IMR-90 (cell line): ENCODE measurements around the gene JSRP1. TPM values are rescaled to one million over a fixed set of nuclear protein-coding genes. Genes with fewer than 3 reads are reported as not detected.

Source experiments
- ATAC-seq: fragments of 200-7000 bp; cut with Tn5 transposase; 2 replicates; pipeline ENCODE4 v1.9.1; 2020; ENCODE audit warnings: low read depth, mild to moderate bottlenecking, moderate library complexity
- BruUV-seq: library from RNA; stranded (reverse); fragments of 400-500 nt; replicated peaks from 2 replicates; lab custom pipeline; 2021; lab: Mats Ljungman, UMichigan
- CTCF ChIA-PET: fragments of 300-600 bp; formaldehyde crosslinking; extraction: SDS; loops from one replicate; lab custom pipeline; 2021; ENCODE audit warnings: antibody characterized with exemption; lab: Yijun Ruan, JAX
- POLR2A ChIA-PET: fragments of 300-600 bp; sonication (Branson Sonifier 250); formaldehyde crosslinking; loops from one replicate; lab custom pipeline; 2022; ENCODE audit warnings: antibody characterized with exemption; ENCODE audit not compliant: unreplicated experiment; lab: Charles Lee
- DNase-seq: peaks from one replicate; pipeline ENCODE4 v3.0.0; 2013
- H2AFZ ChIP-seq: replicated peaks from 2 replicates; pipeline ENCODE3; 2013; ENCODE audit warnings: low read length, mild to moderate bottlenecking; ENCODE audit not compliant: poor library complexity
- H2AK5ac ChIP-seq: 2 replicates; pipeline ENCODE4 v1.6.1; 2013; ENCODE audit warnings: low read depth, low read length, inconsistent platforms
- H2AK9ac ChIP-seq: replicated peaks from 2 replicates; pipeline ENCODE3; 2013; ENCODE audit warnings: mild to moderate bottlenecking, low read depth, low read length, moderate library complexity; ENCODE audit not compliant: poor library complexity
- H2BK120ac ChIP-seq: 2 replicates; pipeline ENCODE4 v1.6.1; 2013; ENCODE audit warnings: low read depth, low read length, inconsistent platforms
- H2BK15ac ChIP-seq: 3 replicates; pipeline ENCODE4 v1.6.1; 2013; ENCODE audit warnings: low read depth, low read length, inconsistent platforms
- H2BK20ac ChIP-seq: 2 replicates; pipeline ENCODE4 v1.6.1; 2013; ENCODE audit warnings: low read depth, mild to moderate bottlenecking, inconsistent platforms, low read length, moderate library complexity
- H2BK5ac ChIP-seq: 2 replicates; pipeline ENCODE4 v1.6.1; 2013; ENCODE audit warnings: mild to moderate bottlenecking, low read depth, low read length, inconsistent platforms; ENCODE audit not compliant: poor library complexity, severe bottlenecking
- H3K14ac ChIP-seq: replicated peaks from 2 replicates; pipeline ENCODE4 v1.6.1; 2013; ENCODE audit warnings: low read depth, low read length, inconsistent platforms
- H3K18ac ChIP-seq: 2 replicates; pipeline ENCODE4 v1.6.1; 2013; ENCODE audit warnings: low read depth, low read length, control low read depth
- H3K23ac ChIP-seq: 2 replicates; pipeline ENCODE4 v1.6.1; 2013; ENCODE audit warnings: low read depth, low read length, inconsistent platforms
- H3K27ac ChIP-seq: 2 replicates; pipeline ENCODE4 v1.5.1; 2013; ENCODE audit warnings: mild to moderate bottlenecking, control low read depth, low read length; ENCODE audit not compliant: insufficient read depth
- H3K27me3 ChIP-seq: 2 replicates; pipeline ENCODE4 v1.6.1; 2013; ENCODE audit warnings: low read length; ENCODE audit not compliant: control insufficient read depth, insufficient read depth
- H3K36me3 ChIP-seq: 2 replicates; pipeline ENCODE4 v1.6.1; 2013; ENCODE audit warnings: low read length, mixed read lengths; ENCODE audit not compliant: control insufficient read depth, insufficient read depth
- H3K4ac ChIP-seq: 2 replicates; pipeline ENCODE4 v1.6.1; 2013; ENCODE audit warnings: low read depth, low read length, inconsistent platforms
- H3K4me1 ChIP-seq: 2 replicates; pipeline ENCODE4 v1.6.1; 2013; ENCODE audit warnings: low read length, mixed read lengths; ENCODE audit not compliant: control insufficient read depth, insufficient read depth
- H3K4me2 ChIP-seq: 2 replicates; pipeline ENCODE4 v1.6.1; 2013; ENCODE audit warnings: low read depth, mild to moderate bottlenecking, control low read depth, low read length, moderate library complexity
- H3K4me3 ChIP-seq: 2 replicates; pipeline ENCODE4 v1.5.1; 2013; ENCODE audit warnings: low read depth, mild to moderate bottlenecking, control low read depth, low read length, moderate library complexity; ENCODE audit not compliant: insufficient read depth
- H3K56ac ChIP-seq: 2 replicates; pipeline ENCODE4 v1.6.1; 2013; ENCODE audit warnings: low read length, inconsistent platforms; ENCODE audit not compliant: insufficient read depth; ENCODE audit errors: extremely low read depth
- H3K79me1 ChIP-seq, 2 experiments: 2 replicates each; pipeline ENCODE4 v1.6.1; 2013; ENCODE audit warnings: low read length in 2 of 2, inconsistent platforms in 1 of 2, low read depth in 1 of 2
- H3K9ac ChIP-seq: 2 replicates; pipeline ENCODE4 v1.6.1; 2013; ENCODE audit warnings: low read depth, low read length, control low read depth
- H3K9me1 ChIP-seq: 2 replicates; pipeline ENCODE4 v1.6.1; 2013; ENCODE audit warnings: low read length, inconsistent platforms; ENCODE audit not compliant: insufficient read depth
- H3K9me3 ChIP-seq: 2 replicates; pipeline ENCODE4 v1.6.1; 2013; ENCODE audit warnings: low read length; ENCODE audit not compliant: control insufficient read depth, insufficient read depth
- H4K20me1 ChIP-seq: 2 replicates; pipeline ENCODE4 v1.6.1; 2013; ENCODE audit warnings: low read length, inconsistent platforms; ENCODE audit not compliant: insufficient read depth
- H4K5ac ChIP-seq: 2 replicates; pipeline ENCODE4 v1.6.1; 2013; ENCODE audit warnings: mild to moderate bottlenecking, low read depth, low read length, control low read depth
- H4K8ac ChIP-seq, 2 experiments: 2 replicates each; pipeline ENCODE4 v1.6.1; 2013; ENCODE audit warnings: low read depth in 2 of 2, low read length in 2 of 2, control low read depth in 1 of 2, inconsistent platforms in 1 of 2
- H4K91ac ChIP-seq: 2 replicates; pipeline ENCODE4 v1.6.1; 2013; ENCODE audit warnings: low read depth, low read length, inconsistent platforms; ENCODE audit not compliant: insufficient read depth
- CEBPB ChIP-seq: IDR thresholded peaks from 2 replicates; pipeline ENCODE4 v1.6.1; 2012; ENCODE audit warnings: low read depth, low read length, improper control_type of control experiment
- FOS ChIP-seq: fragments of 150-350 bp; IDR thresholded peaks from 2 replicates; pipeline ENCODE4 v1.6.1; 2016; ENCODE audit warnings: low read depth, low read length
- MAZ ChIP-seq: IDR thresholded peaks from 2 replicates; pipeline ENCODE4 v1.6.1; 2012; ENCODE audit warnings: low read depth, mild to moderate bottlenecking, low read length, improper control_type of control experiment, moderate library complexity, borderline replicate concordance
- MXI1 ChIP-seq: IDR thresholded peaks from 2 replicates; pipeline ENCODE4 v1.6.1; 2012; ENCODE audit warnings: low read depth, mild to moderate bottlenecking, low read length, moderate library complexity, borderline replicate concordance
- RAD21 ChIP-seq: IDR thresholded peaks from 2 replicates; pipeline ENCODE4 v1.6.1; 2012; ENCODE audit warnings: low read length, improper control_type of control experiment
- RCOR1 ChIP-seq: IDR thresholded peaks from 2 replicates; pipeline ENCODE4 v1.6.1; 2012; ENCODE audit warnings: mild to moderate bottlenecking, low read length, improper control_type of control experiment; ENCODE audit not compliant: insufficient replicate concordance
- RFX5 ChIP-seq: IDR thresholded peaks from 2 replicates; pipeline ENCODE4 v1.8.0; 2012; ENCODE audit warnings: low read depth, mild to moderate bottlenecking, low read length, moderate library complexity
- WGBS, 2 experiments: methylation state at CpG; one replicate each; pipeline versions ENCODE4 v1.1.5 to v1.1.7; 2013; ENCODE audit warnings: missing lambda C conversion rate in 2 of 2; ENCODE audit not compliant: insufficient read length in 1 of 2; ENCODE audit errors: extremely low coverage in 2 of 2; 5-methylcytosine and 5-hydroxymethylcytosine counted together
- dilution Hi-C: fragments of 300-500 bp; cut with HindIII; formaldehyde crosslinking; loops from one replicate; pipeline ENCODE4 v1.14.3; 2018; ENCODE audit warnings: low sequenced_read_pairs; ENCODE audit not compliant: unreplicated experiment
- in situ Hi-C: fragments of 300-500 bp; cut with MboI; formaldehyde crosslinking; loops from 3 replicates; pipeline ENCODE4 v1.14.3; 2019; ENCODE audit warnings: low sequenced_read_pairs, inconsistent platforms, mixed read lengths
- intact Hi-C: fragments of 100-400 bp; cut with micrococcal nuclease; formaldehyde crosslinking; loops from 2 replicates; pipeline ENCODE4 v1.10.0; 2022
- polyA plus RNA-seq, 3 experiments: library from polyadenylated mRNA; depleted of rRNA; stranded (reverse); fragments of >200 nt; gene quantifications; 2 replicates each; pipeline ENCODE4 v1.2.3, GENCODE V29; 2012; ENCODE audit warnings: low replicate concordance in 1 of 3
- total RNA-seq: library from RNA; depleted of rRNA; stranded (reverse); fragments of >200 nt; gene quantifications from 2 replicates; pipeline ENCODE4 v1.2.3, GENCODE V29; 2012
- TF ChIP-seq, protein P1 (sequence below): fragments of 150-350 bp; IDR thresholded peaks from 2 replicates; pipeline ENCODE4 v1.6.1; 2016; ENCODE audit warnings: low read depth, mild to moderate bottlenecking, low read length, moderate library complexity, borderline replicate concordance
- TF ChIP-seq, protein P2 (sequence below): conservative IDR thresholded peaks from 2 replicates; pipeline ENCODE4 v1.5.1; 2012; ENCODE audit warnings: mild to moderate bottlenecking, low read depth, low read length, improper control_type of control experiment

JSRP1 gene
- total and polyA plus RNA-seq, 2 of the 4 experiments (the other 2 are of a cell fraction), result not detected

GRCh38 chr19:2277138-2277537 lies 20.9 kb upstream of the JSRP1 start:
- TF ChIP-seq CEBPB (no peak), RCOR1 (no peak), MAZ (no peak), RAD21 (no peak), RFX5 (no peak), FOS (no peak), MXI1 (no peak)
- TF ChIP-seq, protein P1, sequence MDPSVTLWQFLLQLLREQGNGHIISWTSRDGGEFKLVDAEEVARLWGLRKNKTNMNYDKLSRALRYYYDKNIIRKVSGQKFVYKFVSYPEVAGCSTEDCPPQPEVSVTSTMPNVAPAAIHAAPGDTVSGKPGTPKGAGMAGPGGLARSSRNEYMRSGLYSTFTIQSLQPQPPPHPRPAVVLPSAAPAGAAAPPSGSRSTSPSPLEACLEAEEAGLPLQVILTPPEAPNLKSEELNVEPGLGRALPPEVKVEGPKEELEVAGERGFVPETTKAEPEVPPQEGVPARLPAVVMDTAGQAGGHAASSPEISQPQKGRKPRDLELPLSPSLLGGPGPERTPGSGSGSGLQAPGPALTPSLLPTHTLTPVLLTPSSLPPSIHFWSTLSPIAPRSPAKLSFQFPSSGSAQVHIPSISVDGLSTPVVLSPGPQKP, result no peak
- TF ChIP-seq, protein P2, sequence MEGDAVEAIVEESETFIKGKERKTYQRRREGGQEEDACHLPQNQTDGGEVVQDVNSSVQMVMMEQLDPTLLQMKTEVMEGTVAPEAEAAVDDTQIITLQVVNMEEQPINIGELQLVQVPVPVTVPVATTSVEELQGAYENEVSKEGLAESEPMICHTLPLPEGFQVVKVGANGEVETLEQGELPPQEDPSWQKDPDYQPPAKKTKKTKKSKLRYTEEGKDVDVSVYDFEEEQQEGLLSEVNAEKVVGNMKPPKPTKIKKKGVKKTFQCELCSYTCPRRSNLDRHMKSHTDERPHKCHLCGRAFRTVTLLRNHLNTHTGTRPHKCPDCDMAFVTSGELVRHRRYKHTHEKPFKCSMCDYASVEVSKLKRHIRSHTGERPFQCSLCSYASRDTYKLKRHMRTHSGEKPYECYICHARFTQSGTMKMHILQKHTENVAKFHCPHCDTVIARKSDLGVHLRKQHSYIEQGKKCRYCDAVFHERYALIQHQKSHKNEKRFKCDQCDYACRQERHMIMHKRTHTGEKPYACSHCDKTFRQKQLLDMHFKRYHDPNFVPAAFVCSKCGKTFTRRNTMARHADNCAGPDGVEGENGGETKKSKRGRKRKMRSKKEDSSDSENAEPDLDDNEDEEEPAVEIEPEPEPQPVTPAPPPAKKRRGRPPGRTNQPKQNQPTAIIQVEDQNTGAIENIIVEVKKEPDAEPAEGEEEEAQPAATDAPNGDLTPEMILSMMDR, result no peak
- Histone ChIP-seq H4K91ac (no peak overlapping the region), H3K27me3 (no peaks in the 10 kb centered on the region), H3K36me3 (peaks cover 26% of the 10 kb centered on the region), H3K56ac (no peak overlapping the region), H3K4me3 (no peak overlapping the region), H3K4me2 (no peak overlapping the region), H2BK20ac (no peak overlapping the region), H2AK5ac (no peak overlapping the region), H3K4ac (no peak overlapping the region), H3K79me1 (peaks cover 7 to 39% of the 10 kb centered on the region in 2 experiments), H3K18ac (no peak overlapping the region), H3K4me1 (peaks cover 16% of the 10 kb centered on the region), H4K8ac (no peak overlapping the region), H2AFZ (no peak overlapping the region), H3K9ac (no peak overlapping the region), H2BK120ac (no peak overlapping the region), H3K27ac (no peak overlapping the region), H2AK9ac (no peak overlapping the region), H2BK15ac (no peak overlapping the region), H3K14ac (no peak overlapping the region), H3K9me3 (no peaks in the 10 kb centered on the region), H3K9me1 (no peaks in the 10 kb centered on the region), H4K5ac (no peak overlapping the region), H2BK5ac (no peak overlapping the region), H4K20me1 (peaks cover 50% of the 10 kb centered on the region), H3K23ac (no peak overlapping the region)
- ChIA-PET CTCF (interaction anchor here (0.6 kb wide), 1 partner anchor 315 kb away, joined by 3 read pairs; no protein-coding TSS in a partner anchor), POLR2A (no interaction called here)
- ATAC-seq, result no peak
- intact Hi-C loops (no loop called here), in situ Hi-C loops (loop anchor here (10.0 kb wide), 1 partner anchor 338 kb away; no protein-coding TSS in a partner anchor), dilution Hi-C loops (no loop called here)
- DNase-seq, result no peak
- WGBS, 2 experiments, result 100% methylated on average over 2 of the region's 9 CpGs; no CpG with 5 or more reads in 1 of the 2 experiments
- BruUV-seq, result no TSS peak
